Epithelial cell of esophagus (primary cell): ENCODE results near the gene ADGRD1.

ENCODE experiments used
- DNase-seq: peaks from one replicate; pipeline ENCODE4 v3.0.0; 2010; ENCODE audit warnings: low read depth
- H3K4me3 ChIP-seq: 2 replicates; pipeline ENCODE4 v1.5.1; 2011; ENCODE audit warnings: mild to moderate bottlenecking, low read length, control low read depth
- TF ChIP-seq, protein P1 (sequence below): IDR thresholded peaks from 2 replicates; pipeline ENCODE4 v1.5.1; 2011; ENCODE audit warnings: low read depth, mild to moderate bottlenecking, low read length, control low read depth, inconsistent platforms; ENCODE audit not compliant: insufficient read depth; ENCODE audit errors: missing control alignments

ADGRD1 gene

GRCh38 chr12:131162113-131162512 is 208.4 kb downstream of the ADGRD1 start:
- no peak overlapping the region for H3K4me3 ChIP-seq
- no peak for DNase-seq
- TF ChIP-seq, protein P1, sequence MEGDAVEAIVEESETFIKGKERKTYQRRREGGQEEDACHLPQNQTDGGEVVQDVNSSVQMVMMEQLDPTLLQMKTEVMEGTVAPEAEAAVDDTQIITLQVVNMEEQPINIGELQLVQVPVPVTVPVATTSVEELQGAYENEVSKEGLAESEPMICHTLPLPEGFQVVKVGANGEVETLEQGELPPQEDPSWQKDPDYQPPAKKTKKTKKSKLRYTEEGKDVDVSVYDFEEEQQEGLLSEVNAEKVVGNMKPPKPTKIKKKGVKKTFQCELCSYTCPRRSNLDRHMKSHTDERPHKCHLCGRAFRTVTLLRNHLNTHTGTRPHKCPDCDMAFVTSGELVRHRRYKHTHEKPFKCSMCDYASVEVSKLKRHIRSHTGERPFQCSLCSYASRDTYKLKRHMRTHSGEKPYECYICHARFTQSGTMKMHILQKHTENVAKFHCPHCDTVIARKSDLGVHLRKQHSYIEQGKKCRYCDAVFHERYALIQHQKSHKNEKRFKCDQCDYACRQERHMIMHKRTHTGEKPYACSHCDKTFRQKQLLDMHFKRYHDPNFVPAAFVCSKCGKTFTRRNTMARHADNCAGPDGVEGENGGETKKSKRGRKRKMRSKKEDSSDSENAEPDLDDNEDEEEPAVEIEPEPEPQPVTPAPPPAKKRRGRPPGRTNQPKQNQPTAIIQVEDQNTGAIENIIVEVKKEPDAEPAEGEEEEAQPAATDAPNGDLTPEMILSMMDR: no peak

- DNase-seq: no peak
- TF ChIP-seq, protein P1: no peak
- no peak overlapping the region for H3K4me3 ChIP-seq
Measured at GRCh38 chr12:131163189-131163738, 209.6 kb downstream of the ADGRD1 start.

- TF ChIP-seq, protein P1: no peak
- DNase-seq: no peak
- H3K4me3 ChIP-seq: no peak overlapping the region
Measured at GRCh38 chr12:131164096-131164872, 210.6 kb downstream of the ADGRD1 start.

GRCh38 chr12:131166717-131167116 is 213.0 kb downstream of the ADGRD1 start:
- no peak for DNase-seq
- TF ChIP-seq, protein P1: no peak
- no peak overlapping the region for H3K4me3 ChIP-seq

- no peak overlapping the region for H3K4me3 ChIP-seq
- no peak for DNase-seq
- TF ChIP-seq, protein P1: no peak
Measured at GRCh38 chr12:131167334-131167733, 213.6 kb downstream of the ADGRD1 start.

GRCh38 chr12:131171029-131171428 is 217.3 kb downstream of the ADGRD1 start:
- TF ChIP-seq, protein P1: no peak
- no peak overlapping the region for H3K4me3 ChIP-seq
- no peak for DNase-seq
